Measurements from ENCODE around the gene TGFB1I1.

- TF ChIP-seq CTCF (IDR thresholded peaks at IDR 0.05; ENCODE audit: extremely low read depth in 1 of 2, insufficient read depth in 1 of 2, low read depth in 1 of 2, low read length in 2 of 2) (no peak), MAX (IDR thresholded peaks at IDR 0.05; ENCODE audit: insufficient read depth, insufficient read length) (no peak)
Observed at GRCh38 chr16:31456988-31457360, 15.0 kb upstream of the TGFB1I1 start.
